Thyroid gland (tissue), 4 donors: ENCODE data around the gene ACTR2.

Experiments used
- POLR2A ChIP-seq, 2 donors: fragments of 450-650 bp; IDR thresholded peaks; one replicate each; pipeline ENCODE4 v1.6.1; 2017; ENCODE audit warnings: antibody characterized with exemption in 2 of 2, mild to moderate bottlenecking in 2 of 2, moderate library complexity in 1 of 2
- TF ChIP-seq, protein P1 (sequence below), 6 experiments: fragments of 200-600 bp in 3 of 6; fragments of 450-650 bp in 3 of 6; sonication (generic) in 3 of 6; IDR thresholded peaks; one replicate each; pipeline ENCODE4 v1.5.1; 2016 to 2019; ENCODE audit warnings: antibody characterized with exemption in 6 of 6, mild to moderate bottlenecking in 2 of 6, inconsistent platforms in 1 of 6, moderate library complexity in 1 of 6

DNA sequence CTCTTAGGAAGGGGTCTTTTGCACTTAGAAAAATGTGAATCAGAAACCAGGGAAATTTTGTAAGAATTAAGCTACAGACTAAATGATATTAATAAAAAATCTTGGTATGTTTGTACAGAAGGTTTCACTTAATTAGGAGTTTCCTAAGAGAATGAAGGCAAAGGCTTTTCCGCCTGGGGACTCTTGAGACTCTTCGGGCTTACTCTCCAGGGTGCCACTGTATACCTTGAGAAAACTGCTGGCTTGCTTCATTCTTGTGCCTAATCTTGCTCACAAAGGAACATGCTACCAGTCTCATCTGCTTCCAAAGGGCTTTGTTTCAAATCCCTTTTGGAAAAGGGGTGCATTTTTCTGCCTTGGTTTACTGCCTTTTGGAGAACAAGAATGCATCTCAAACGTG, 49.5 kb downstream of the ACTR2 start:
- TF ChIP-seq, protein P1, sequence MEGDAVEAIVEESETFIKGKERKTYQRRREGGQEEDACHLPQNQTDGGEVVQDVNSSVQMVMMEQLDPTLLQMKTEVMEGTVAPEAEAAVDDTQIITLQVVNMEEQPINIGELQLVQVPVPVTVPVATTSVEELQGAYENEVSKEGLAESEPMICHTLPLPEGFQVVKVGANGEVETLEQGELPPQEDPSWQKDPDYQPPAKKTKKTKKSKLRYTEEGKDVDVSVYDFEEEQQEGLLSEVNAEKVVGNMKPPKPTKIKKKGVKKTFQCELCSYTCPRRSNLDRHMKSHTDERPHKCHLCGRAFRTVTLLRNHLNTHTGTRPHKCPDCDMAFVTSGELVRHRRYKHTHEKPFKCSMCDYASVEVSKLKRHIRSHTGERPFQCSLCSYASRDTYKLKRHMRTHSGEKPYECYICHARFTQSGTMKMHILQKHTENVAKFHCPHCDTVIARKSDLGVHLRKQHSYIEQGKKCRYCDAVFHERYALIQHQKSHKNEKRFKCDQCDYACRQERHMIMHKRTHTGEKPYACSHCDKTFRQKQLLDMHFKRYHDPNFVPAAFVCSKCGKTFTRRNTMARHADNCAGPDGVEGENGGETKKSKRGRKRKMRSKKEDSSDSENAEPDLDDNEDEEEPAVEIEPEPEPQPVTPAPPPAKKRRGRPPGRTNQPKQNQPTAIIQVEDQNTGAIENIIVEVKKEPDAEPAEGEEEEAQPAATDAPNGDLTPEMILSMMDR (IDR thresholded peaks at IDR 0.05) = no peak
- no peak for TF ChIP-seq POLR2A (IDR thresholded peaks at IDR 0.05)
